Measurements from ENCODE around the gene TMPRSS11B. TPM values are rescaled to one million over a fixed set of nuclear protein-coding genes. Genes with fewer than 3 reads are reported as not detected.
"Not testable (repeated sequence)": the region's sequence is repeated elsewhere in the genome, so short reads cannot be mapped to it uniquely, and the experiment has no call there.

TMPRSS11B gene
- total RNA-seq, 1 donor from 2014 or later: 0.27 TPM

GRCh38 chr4:68216501-68216900, 29.0 kb downstream of the TMPRSS11B start:
- Histone ChIP-seq H3K9ac (ENCODE audit: low read length) (no peak overlapping the region), H4K20me1 (ENCODE audit: insufficient read depth, low read length) (no peaks in the 10 kb centered on the region), H3K27me3 (ENCODE audit: insufficient read depth, low read length) (no peaks in the 10 kb centered on the region), H3K36me3 (ENCODE audit: insufficient read depth, low read length) (no peaks in the 10 kb centered on the region), H3K27ac (ENCODE audit: low read depth, low read length) (no peak overlapping the region), H3K4me1 (ENCODE audit: insufficient read depth, low read length) (no peaks in the 10 kb centered on the region), H3K9me3 (ENCODE audit: insufficient read depth, low read depth, low read length) (no peaks in the 10 kb centered on the region), H3K4me2 (ENCODE audit: low read length) (no peak overlapping the region), H3K4me3 (ENCODE audit: insufficient read depth, low read depth, low read length) (no peak overlapping the region), H3K79me2 (ENCODE audit: insufficient read depth, low read length) (no peaks in the 10 kb centered on the region), H2AFZ (ENCODE audit: low read depth, low read length) (no peak overlapping the region)
- H3K9me3 Mint-ChIP-seq (ENCODE audit: unreplicated experiment): no peaks in the 10 kb centered on the region
- H3K36me3 Mint-ChIP-seq (ENCODE audit: low read depth, unreplicated experiment): no peaks in the 10 kb centered on the region
- TF ChIP-seq EZH2 (IDR thresholded peaks at IDR 0.05; ENCODE audit: insufficient read depth, low read length) (no peak), CTCF (IDR thresholded peaks at IDR 0.05; ENCODE audit: insufficient read depth, low read depth, low read length) (no peak)
- no peaks in the 10 kb centered on the region for H3K27me3 Mint-ChIP-seq (ENCODE audit: low read depth, unreplicated experiment)
- no peak for FAIRE-seq
- H3K4me3 Mint-ChIP-seq (ENCODE audit: unreplicated experiment): no peak overlapping the region
- no peak for DNase-seq (ENCODE audit: low read depth)
- no peak overlapping the region for H3K27ac Mint-ChIP-seq (ENCODE audit: unreplicated experiment)
- no peaks in the 10 kb centered on the region for H3K4me1 Mint-ChIP-seq (ENCODE audit: low read depth, unreplicated experiment)

GRCh38 chr4:68209003-68209402, 36.5 kb downstream of the TMPRSS11B start:
- no peaks in the 10 kb centered on the region for H3K36me3 Mint-ChIP-seq (ENCODE audit: low read depth, unreplicated experiment)
- H3K79me2 ChIP-seq (ENCODE audit: insufficient read depth, low read length): no peaks in the 10 kb centered on the region
- no peaks in the 10 kb centered on the region for H3K27me3 Mint-ChIP-seq (ENCODE audit: low read depth, unreplicated experiment)
- H3K9ac ChIP-seq (ENCODE audit: low read length): no peak overlapping the region
- no peaks in the 10 kb centered on the region for H3K27me3 ChIP-seq (ENCODE audit: insufficient read depth, low read length)
- DNase-seq (ENCODE audit: low read depth): no peak
- no peaks in the 10 kb centered on the region for H3K9me3 ChIP-seq (ENCODE audit: insufficient read depth, low read depth, low read length)
- no peaks in the 10 kb centered on the region for H3K36me3 ChIP-seq (ENCODE audit: insufficient read depth, low read length)
- H3K4me1 ChIP-seq (ENCODE audit: insufficient read depth, low read length): no peaks in the 10 kb centered on the region
- H2AFZ ChIP-seq (ENCODE audit: low read depth, low read length): no peak overlapping the region
- H3K4me3 Mint-ChIP-seq (ENCODE audit: unreplicated experiment): no peak overlapping the region
- no peak overlapping the region for H3K4me3 ChIP-seq (ENCODE audit: insufficient read depth, low read depth, low read length)
- peaks cover 9% of the 10 kb centered on the region for H3K9me3 Mint-ChIP-seq (ENCODE audit: unreplicated experiment)
- no peak overlapping the region for H3K27ac ChIP-seq (ENCODE audit: low read depth, low read length)
- TF ChIP-seq CTCF (IDR thresholded peaks at IDR 0.05; ENCODE audit: insufficient read depth, low read depth, low read length) (no peak), EZH2 (IDR thresholded peaks at IDR 0.05; ENCODE audit: insufficient read depth, low read length) (no peak)
- no peaks in the 10 kb centered on the region for H3K4me1 Mint-ChIP-seq (ENCODE audit: low read depth, unreplicated experiment)
- no peak overlapping the region for H3K27ac Mint-ChIP-seq (ENCODE audit: unreplicated experiment)
- H3K4me2 ChIP-seq (ENCODE audit: low read length): no peak overlapping the region
- FAIRE-seq: no peak
- no peaks in the 10 kb centered on the region for H4K20me1 ChIP-seq (ENCODE audit: insufficient read depth, low read length)

- H3K4me3 ChIP-seq (ENCODE audit: insufficient read depth, low read depth, low read length); H4K20me1 ChIP-seq (ENCODE audit: insufficient read depth, low read length); DNase-seq (ENCODE audit: low read depth); H3K4me2 ChIP-seq (ENCODE audit: low read length); H3K79me2 ChIP-seq (ENCODE audit: insufficient read depth, low read length); FAIRE-seq; H2AFZ ChIP-seq (ENCODE audit: low read depth, low read length); H3K36me3 Mint-ChIP-seq (ENCODE audit: low read depth, unreplicated experiment); H3K27me3 Mint-ChIP-seq (ENCODE audit: low read depth, unreplicated experiment); H3K36me3 ChIP-seq (ENCODE audit: insufficient read depth, low read length); H3K27me3 ChIP-seq (ENCODE audit: insufficient read depth, low read length); H3K27ac Mint-ChIP-seq (ENCODE audit: unreplicated experiment); H3K4me3 Mint-ChIP-seq (ENCODE audit: unreplicated experiment); H3K9ac ChIP-seq (ENCODE audit: low read length); H3K27ac ChIP-seq (ENCODE audit: low read depth, low read length); H3K4me1 ChIP-seq (ENCODE audit: insufficient read depth, low read length); H3K9me3 Mint-ChIP-seq (ENCODE audit: unreplicated experiment); H3K9me3 ChIP-seq (ENCODE audit: insufficient read depth, low read depth, low read length); H3K4me1 Mint-ChIP-seq (ENCODE audit: low read depth, unreplicated experiment): not testable (repeated sequence)
Observed at GRCh38 chr4:68194305-68194704, 51.2 kb downstream of the TMPRSS11B start.

Measured in astrocyte (in vitro differentiated cells and primary cell).